CD4-positive, CD25-positive, alpha-beta regulatory T cell (primary cell): Measurements from ENCODE around the gene SUPT5H. TPM values are rescaled to one million over a fixed set of nuclear protein-coding genes. Genes with fewer than 3 reads are reported as not detected.

Experiments
- ATAC-seq, 2 donors: fragments of 150-1000 bp; cut with Tn5 transposase; one replicate each; pipeline ENCODE4 v1.10.0; 2021; ENCODE audit warnings: low read depth in 2 of 2, moderate number of reproducible peaks in 2 of 2, moderate library complexity in 1 of 2
- DNase-seq, 3 donors: peaks; one replicate each; pipeline versions ENCODE4 v3.0.0 to v3.0.0-alpha.2; 2012 to 2022; ENCODE audit warnings: mixed read lengths in 1 of 3
- H3K27ac ChIP-seq: one replicate; pipeline ENCODE4 v1.7.0; 2013; ENCODE audit warnings: mild to moderate bottlenecking, low read length; ENCODE audit not compliant: insufficient read depth, poor library complexity, severe bottlenecking
- H3K27me3 ChIP-seq: one replicate; pipeline ENCODE4 v1.7.0; 2013; ENCODE audit warnings: low read length; ENCODE audit not compliant: control insufficient read depth, insufficient read depth
- H3K36me3 ChIP-seq: one replicate; pipeline ENCODE4 v1.7.0; 2013; ENCODE audit warnings: mild to moderate bottlenecking, low read length, moderate library complexity; ENCODE audit not compliant: control insufficient read depth, insufficient read depth
- H3K4me1 ChIP-seq: 2 replicates; pipeline ENCODE4 v1.7.0; 2013; ENCODE audit warnings: mild to moderate bottlenecking, low read length; ENCODE audit not compliant: insufficient read depth, control insufficient read depth, poor library complexity, severe bottlenecking
- H3K4me3 ChIP-seq: one replicate; pipeline ENCODE4 v1.7.0; 2013; ENCODE audit warnings: low read depth, mild to moderate bottlenecking, low read length, moderate library complexity
- H3K9me3 ChIP-seq, 2 experiments: 1 replicate in 1 of 2; 2 replicates in 1 of 2; pipeline ENCODE4 v1.7.0; 2013; ENCODE audit warnings: low read length in 2 of 2, mild to moderate bottlenecking in 1 of 2, moderate library complexity in 1 of 2; ENCODE audit not compliant: control insufficient read depth in 2 of 2
- H3K27ac Mint-ChIP-seq, 3 donors: one replicate each; pipeline ENCODE4 v1.8.0; 2020 to 2022; ENCODE audit warnings: mild to moderate bottlenecking in 3 of 3, mixed read lengths in 3 of 3, moderate library complexity in 2 of 3
- H3K27me3 Mint-ChIP-seq: one replicate; pipeline ENCODE4 v1.8.0; 2022; ENCODE audit warnings: mild to moderate bottlenecking, mixed read lengths
- H3K36me3 Mint-ChIP-seq: one replicate; pipeline ENCODE4 v1.8.0; 2020; ENCODE audit warnings: mixed read lengths
- H3K4me1 Mint-ChIP-seq, 4 donors: one replicate each; pipeline ENCODE4 v1.8.0; 2020 to 2022; ENCODE audit warnings: mixed read lengths in 4 of 4, mild to moderate bottlenecking in 1 of 4
- H3K4me3 Mint-ChIP-seq, 4 donors: one replicate each; pipeline ENCODE4 v1.8.0; 2020 to 2022; ENCODE audit warnings: mild to moderate bottlenecking in 4 of 4, mixed read lengths in 4 of 4, moderate library complexity in 3 of 4
- H3K9me3 Mint-ChIP-seq, 7 donors: one replicate each; pipeline ENCODE4 v1.8.0; 2020 to 2022; ENCODE audit warnings: mixed read lengths in 7 of 7, mild to moderate bottlenecking in 3 of 7, moderate library complexity in 2 of 7
- polyA plus RNA-seq, 4 donors: library from polyadenylated mRNA; unstranded; fragments of 300-500 nt; fragmentation: Illumina TruSeq; gene quantifications; one replicate each; pipeline ENCODE4 v1.2.3, GENCODE V29; 2021
- total RNA-seq: library from RNA; stranded (reverse); gene quantifications from one replicate; pipeline ENCODE4 v1.2.3, GENCODE V29; 2022

The SUPT5H gene
- total and polyA plus RNA-seq, 5 donors from 2014 or later, result 75.1 to 322 (median 83.5) TPM

- Histone ChIP-seq H3K4me1 (peaks cover 30% of the 10 kb centered on the region), H3K36me3 (peaks cover 17% of the 10 kb centered on the region), H3K9me3 (no peaks in the 10 kb centered on the region), H3K27me3 (no peaks in the 10 kb centered on the region), H3K4me3 (no peak overlapping the region), H3K27ac (no peak overlapping the region)
- Mint-ChIP-seq H3K4me1 (peaks cover 4 to 40% (median 27%) of the 10 kb centered on the region in 4 donors), H3K4me3 (peak overlapping the region; percentile 31 to 89 (median 52)), H3K36me3 (peaks cover 19% of the 10 kb centered on the region), H3K27ac (no peak overlapping the region), H3K27me3 (peaks cover 12% of the 10 kb centered on the region), H3K9me3 (peaks cover 0 to 5% (median 0%) of the 10 kb centered on the region in 7 donors)
- no peak for ATAC-seq
- DNase-seq, result no peak
These were observed 30.0 kb upstream of the SUPT5H start for GRCh38 chr19:39415111-39416046.

- Mint-ChIP-seq H3K27me3 (peaks cover 10% of the 10 kb centered on the region), H3K27ac (no peak overlapping the region), H3K36me3 (peaks cover 15% of the 10 kb centered on the region), H3K4me3 (peak overlapping the region in 1 of 4 donors; percentile 67), H3K4me1 (peaks cover 4 to 29% (median 17%) of the 10 kb centered on the region in 4 donors), H3K9me3 (peaks cover 0 to 5% (median 0%) of the 10 kb centered on the region in 7 donors)
- H3K4me3 ChIP-seq, result no peak overlapping the region
- no peaks in the 10 kb centered on the region for H3K27me3 ChIP-seq
- no peak for DNase-seq
- H3K9me3 ChIP-seq, result no peaks in the 10 kb centered on the region
- H3K27ac ChIP-seq, result no peak overlapping the region
- peaks cover 17% of the 10 kb centered on the region for H3K36me3 ChIP-seq
- H3K4me1 ChIP-seq, result peaks cover 19% of the 10 kb centered on the region
- no peak for ATAC-seq
These were observed 28.9 kb upstream of the SUPT5H start for GRCh38 chr19:39416152-39417120.

GRCh38 chr19:39417463-39418181 lies 27.8 kb upstream of the SUPT5H start:
- Mint-ChIP-seq H3K4me1 (peaks cover 0 to 20% (median 11%) of the 10 kb centered on the region in 4 donors), H3K27me3 (no peaks in the 10 kb centered on the region), H3K27ac (no peak overlapping the region), H3K9me3 (no peaks in the 10 kb centered on the region), H3K4me3 (peak overlapping the region in 1 of 4 donors; percentile 67), H3K36me3 (peaks cover 10% of the 10 kb centered on the region)
- DNase-seq (no peak), ATAC-seq (no peak)
- H3K4me3 ChIP-seq, result no peak overlapping the region
- H3K27ac ChIP-seq, result no peak overlapping the region
- H3K9me3 ChIP-seq, result no peaks in the 10 kb centered on the region
- no peaks in the 10 kb centered on the region for H3K27me3 ChIP-seq
- H3K4me1 ChIP-seq, result peaks cover 16% of the 10 kb centered on the region
- H3K36me3 ChIP-seq, result peaks cover 24% of the 10 kb centered on the region

- Histone ChIP-seq H3K9me3 (no peaks in the 10 kb centered on the region), H3K27ac (no peak overlapping the region), H3K36me3 (peaks cover 35% of the 10 kb centered on the region), H3K4me1 (peaks cover 4% of the 10 kb centered on the region), H3K27me3 (no peaks in the 10 kb centered on the region), H3K4me3 (no peak overlapping the region)
- ATAC-seq (no peak), DNase-seq (no peak)
- H3K27ac Mint-ChIP-seq, result peak overlapping the region in 2 of 3 donors; percentile 32 to 85
- no peaks in the 10 kb centered on the region for H3K9me3 Mint-ChIP-seq
- H3K36me3 Mint-ChIP-seq, result peaks cover 12% of the 10 kb centered on the region
- H3K4me3 Mint-ChIP-seq, result peak overlapping the region in 1 of 4 donors; percentile 32
- peaks cover 0 to 15% (median 7%) of the 10 kb centered on the region in 4 donors for H3K4me1 Mint-ChIP-seq
- no peaks in the 10 kb centered on the region for H3K27me3 Mint-ChIP-seq
These were observed 26.4 kb upstream of the SUPT5H start for GRCh38 chr19:39419003-39419402.

GRCh38 chr19:39420769-39421168 lies 24.6 kb upstream of the SUPT5H start:
- H3K9me3 Mint-ChIP-seq, result no peaks in the 10 kb centered on the region
- no peaks in the 10 kb centered on the region for H3K27me3 ChIP-seq
- no peak for DNase-seq
- H3K36me3 ChIP-seq, result peaks cover 33% of the 10 kb centered on the region
- H3K4me3 Mint-ChIP-seq, result no peak overlapping the region
- H3K9me3 ChIP-seq, result no peaks in the 10 kb centered on the region
- H3K27ac ChIP-seq, result no peak overlapping the region
- H3K27me3 Mint-ChIP-seq, result no peaks in the 10 kb centered on the region
- no peak overlapping the region for H3K27ac Mint-ChIP-seq
- peaks cover 0 to 6% (median under 1%) of the 10 kb centered on the region in 4 donors for H3K4me1 Mint-ChIP-seq
- no peak for ATAC-seq
- H3K4me1 ChIP-seq, result no peaks in the 10 kb centered on the region
- peaks cover 13% of the 10 kb centered on the region for H3K36me3 Mint-ChIP-seq
- no peak overlapping the region for H3K4me3 ChIP-seq

- Mint-ChIP-seq H3K27ac (no peak overlapping the region), H3K9me3 (no peaks in the 10 kb centered on the region), H3K4me1 (peaks cover 0 to 13% (median 2%) of the 10 kb centered on the region in 4 donors), H3K4me3 (no peak overlapping the region), H3K36me3 (peaks cover 17% of the 10 kb centered on the region), H3K27me3 (no peaks in the 10 kb centered on the region)
- H3K27ac ChIP-seq, result no peak overlapping the region
- ATAC-seq (no peak), DNase-seq (no peak)
- no peaks in the 10 kb centered on the region for H3K9me3 ChIP-seq
- no peaks in the 10 kb centered on the region for H3K4me1 ChIP-seq
- no peaks in the 10 kb centered on the region for H3K27me3 ChIP-seq
- H3K4me3 ChIP-seq, result no peak overlapping the region
- peaks cover 27% of the 10 kb centered on the region for H3K36me3 ChIP-seq
These were observed 23.4 kb upstream of the SUPT5H start for GRCh38 chr19:39422020-39422419.
